Neural progenitor cell (in vitro differentiated cells): ENCODE measurements around the gene EXD3. TPM values are rescaled to one million over a fixed set of nuclear protein-coding genes. Genes with fewer than 3 reads are reported as not detected.
A peak's percentile ranks its signal among the peaks of the same experiment; 100 is the strongest.

Source experiments
- DNase-seq: peaks from one replicate; pipeline ENCODE4 v3.0.0-alpha.2; 2016; ENCODE audit warnings: low spot score
- H2AFZ ChIP-seq: fragments of 200-600 bp; sonication (generic); replicated peaks from 2 replicates; pipeline ENCODE4 v1.6.1; 2016; ENCODE audit warnings: antibody characterized with exemption
- H3F3A ChIP-seq: fragments of 200-600 bp; sonication (generic); 2 replicates; pipeline ENCODE4 v1.6.1; 2016; ENCODE audit warnings: antibody characterized with exemption, low read depth
- H3K27ac ChIP-seq: fragments of 200-600 bp; sonication (generic); 2 replicates; pipeline ENCODE4 v1.5.1; 2016; ENCODE audit warnings: mild to moderate bottlenecking
- H3K27me3 ChIP-seq: fragments of 200-600 bp; sonication (generic); 2 replicates; pipeline ENCODE4 v1.6.1; 2016; ENCODE audit warnings: mild to moderate bottlenecking, moderate library complexity
- H3K36me3 ChIP-seq: fragments of 200-600 bp; sonication (generic); 2 replicates; pipeline ENCODE4 v1.5.1; 2016
- H3K4me1 ChIP-seq: fragments of 200-600 bp; sonication (generic); 2 replicates; pipeline ENCODE4 v1.6.1; 2016; ENCODE audit warnings: mixed run types
- H3K4me2 ChIP-seq: fragments of 200-600 bp; sonication (generic); 2 replicates; pipeline ENCODE4 v1.6.1; 2016
- H3K4me3 ChIP-seq: fragments of 200-600 bp; sonication (generic); 2 replicates; pipeline ENCODE4 v1.5.1; 2016
- H3K79me2 ChIP-seq: fragments of 200-600 bp; sonication (generic); 2 replicates; pipeline ENCODE4 v1.6.1; 2016; ENCODE audit warnings: low read depth
- H3K9ac ChIP-seq: fragments of 200-600 bp; sonication (generic); 2 replicates; pipeline ENCODE4 v1.6.1; 2016
- H3K9me3 ChIP-seq: fragments of 200-600 bp; sonication (generic); 2 replicates; pipeline ENCODE4 v1.5.1; 2016; ENCODE audit warnings: low read depth
- H4K20me1 ChIP-seq: fragments of 200-600 bp; sonication (generic); 2 replicates; pipeline ENCODE4 v1.6.1; 2016; ENCODE audit warnings: low read depth
- H3K27ac Mint-ChIP-seq: 3 replicates; pipeline ENCODE4 v1.8.0; 2021; ENCODE audit warnings: mixed read lengths
- H3K27me3 Mint-ChIP-seq: 2 replicates; pipeline ENCODE4 v1.8.0; 2022; ENCODE audit warnings: low read depth, mild to moderate bottlenecking, inconsistent platforms, moderate library complexity, mixed read lengths; ENCODE audit not compliant: insufficient read depth
- H3K36me3 Mint-ChIP-seq: 3 replicates; pipeline ENCODE4 v1.8.0; 2021; ENCODE audit warnings: mixed read lengths
- H3K4me1 Mint-ChIP-seq: 3 replicates; pipeline ENCODE4 v1.8.0; 2021; ENCODE audit warnings: mixed read lengths
- H3K4me3 Mint-ChIP-seq: 3 replicates; pipeline ENCODE4 v1.8.0; 2021; ENCODE audit warnings: mild to moderate bottlenecking, moderate library complexity, mixed read lengths
- H3K9me3 Mint-ChIP-seq: 3 replicates; pipeline ENCODE4 v1.8.0; 2020; ENCODE audit warnings: mixed read lengths
- EZH2 ChIP-seq: fragments of 200-600 bp; sonication (generic); IDR thresholded peaks from 2 replicates; pipeline ENCODE4 v1.6.1; 2017; ENCODE audit warnings: antibody characterized with exemption, mild to moderate bottlenecking, moderate library complexity
- EZH2phosphoT487 ChIP-seq: fragments of 200-600 bp; sonication (generic); IDR thresholded peaks from 2 replicates; pipeline ENCODE4 v1.6.1; 2017; ENCODE audit warnings: antibody characterized with exemption
- total RNA-seq: library from RNA; depleted of rRNA; stranded (reverse); fragments of >200 nt; gene quantifications from 2 replicates; pipeline ENCODE4 v1.2.3, GENCODE V29; 2015; ENCODE audit warnings: low replicate concordance
- TF ChIP-seq, protein P1 (sequence below): fragments of 200-600 bp; sonication (generic); IDR thresholded peaks from 2 replicates; pipeline ENCODE4 v1.5.1; 2017; ENCODE audit warnings: antibody characterized with exemption, mild to moderate bottlenecking

EXD3 gene
- total RNA-seq, 1 donor from 2014 or later, result 4.7 TPM

DNA sequence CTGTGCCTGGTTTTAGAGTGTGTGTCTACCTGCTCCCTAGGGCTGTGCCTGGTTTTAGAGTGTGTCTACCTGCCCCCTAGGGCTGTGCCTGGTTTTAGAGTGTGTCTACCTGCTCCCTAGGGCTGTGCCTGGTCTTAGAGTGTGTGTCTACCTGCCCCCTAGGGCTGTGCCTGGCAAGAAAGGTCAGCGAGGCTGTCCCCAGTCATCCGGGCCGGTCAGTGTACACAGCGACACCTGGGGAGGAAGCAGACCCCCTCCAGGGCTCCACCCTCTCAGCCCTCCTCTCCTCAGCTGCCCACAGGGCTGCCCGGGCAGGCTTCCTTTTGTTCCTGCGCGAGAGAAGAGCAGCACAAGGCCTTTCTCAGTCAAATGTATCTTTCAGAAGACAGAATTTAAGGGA is 125.0 kb downstream of the EXD3 start:
- H4K20me1 ChIP-seq, result peaks cover 42% of the 10 kb centered on the region
- H3K4me3 ChIP-seq, result no peak overlapping the region
- no peak for DNase-seq
- TF ChIP-seq, protein P1, sequence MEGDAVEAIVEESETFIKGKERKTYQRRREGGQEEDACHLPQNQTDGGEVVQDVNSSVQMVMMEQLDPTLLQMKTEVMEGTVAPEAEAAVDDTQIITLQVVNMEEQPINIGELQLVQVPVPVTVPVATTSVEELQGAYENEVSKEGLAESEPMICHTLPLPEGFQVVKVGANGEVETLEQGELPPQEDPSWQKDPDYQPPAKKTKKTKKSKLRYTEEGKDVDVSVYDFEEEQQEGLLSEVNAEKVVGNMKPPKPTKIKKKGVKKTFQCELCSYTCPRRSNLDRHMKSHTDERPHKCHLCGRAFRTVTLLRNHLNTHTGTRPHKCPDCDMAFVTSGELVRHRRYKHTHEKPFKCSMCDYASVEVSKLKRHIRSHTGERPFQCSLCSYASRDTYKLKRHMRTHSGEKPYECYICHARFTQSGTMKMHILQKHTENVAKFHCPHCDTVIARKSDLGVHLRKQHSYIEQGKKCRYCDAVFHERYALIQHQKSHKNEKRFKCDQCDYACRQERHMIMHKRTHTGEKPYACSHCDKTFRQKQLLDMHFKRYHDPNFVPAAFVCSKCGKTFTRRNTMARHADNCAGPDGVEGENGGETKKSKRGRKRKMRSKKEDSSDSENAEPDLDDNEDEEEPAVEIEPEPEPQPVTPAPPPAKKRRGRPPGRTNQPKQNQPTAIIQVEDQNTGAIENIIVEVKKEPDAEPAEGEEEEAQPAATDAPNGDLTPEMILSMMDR, result no peak
- no peak for TF ChIP-seq EZH2phosphoT487
- H3K79me2 ChIP-seq, result peaks cover 18% of the 10 kb centered on the region
- peak overlapping the region; percentile 99 for H3K4me2 ChIP-seq
- no peak overlapping the region for H2AFZ ChIP-seq
- Mint-ChIP-seq H3K9me3 (peaks cover 2% of the 10 kb centered on the region), H3K4me3 (peak overlapping the region; percentile 10), H3K4me1 (peaks cover 36% of the 10 kb centered on the region), H3K27me3 (peaks cover 12% of the 10 kb centered on the region), H3K27ac (no peak overlapping the region), H3K36me3 (peaks cover 3% of the 10 kb centered on the region)
- peaks cover 77% of the 10 kb centered on the region for H3F3A ChIP-seq
- no peak overlapping the region for H3K27ac ChIP-seq
- peaks cover 39% of the 10 kb centered on the region for H3K4me1 ChIP-seq
- no peaks in the 10 kb centered on the region for H3K36me3 ChIP-seq
- no peak overlapping the region for H3K9ac ChIP-seq
- H3K9me3 ChIP-seq, result no peaks in the 10 kb centered on the region
- H3K27me3 ChIP-seq, result peaks cover 64% of the 10 kb centered on the region

DNA sequence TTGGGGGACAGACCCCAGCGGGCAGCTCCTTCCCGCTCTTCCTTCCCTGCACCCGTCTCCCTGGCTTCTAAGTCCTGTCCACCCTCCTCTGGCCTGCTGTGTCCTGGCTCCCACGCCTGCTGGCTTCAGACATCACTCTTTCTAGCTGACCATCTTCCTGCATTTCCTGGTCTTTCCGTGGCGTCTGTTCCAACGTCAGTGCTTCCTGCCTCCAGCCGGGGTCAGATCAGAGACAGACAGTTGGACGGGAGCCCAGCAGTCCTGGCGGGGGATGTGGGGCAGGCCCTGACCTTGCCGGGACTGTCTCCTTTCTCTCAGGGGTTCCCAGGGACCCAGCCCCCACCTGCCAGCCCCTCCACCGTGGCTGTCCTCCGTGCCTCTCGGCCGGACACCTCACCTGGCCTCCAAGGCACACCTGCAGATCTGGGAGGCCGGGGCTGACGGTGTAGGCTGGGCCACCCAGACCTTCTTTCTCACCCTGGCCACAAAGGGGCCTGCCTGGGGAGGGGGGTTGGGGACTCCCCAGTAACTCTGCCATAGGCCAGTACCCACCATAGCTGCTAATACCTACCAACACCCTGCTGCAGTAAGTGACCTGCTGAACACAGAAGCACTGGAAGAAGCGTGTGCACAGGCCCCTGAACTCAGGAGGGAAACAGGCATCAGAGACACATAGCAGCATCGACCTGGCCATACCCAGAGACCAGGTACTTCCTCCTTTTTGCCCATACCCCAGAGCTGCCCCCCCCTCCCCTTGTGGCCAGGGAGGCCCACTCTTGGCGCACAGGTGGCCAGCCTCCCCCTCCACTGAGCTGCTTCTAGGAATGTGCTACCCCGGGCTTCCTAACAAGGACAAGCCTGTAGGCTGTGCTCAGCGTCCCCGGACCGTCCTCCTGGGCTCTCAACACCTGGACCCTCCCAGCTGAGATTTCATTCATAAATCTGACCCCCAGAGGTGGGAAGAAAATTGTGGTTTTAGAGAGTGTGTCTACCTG is 126.0 kb downstream of the EXD3 start:
- H3K4me3 ChIP-seq, result peak overlapping the region; percentile 39
- H3K4me2 ChIP-seq, result peak overlapping the region; percentile 72
- H3F3A ChIP-seq, result peaks cover 74% of the 10 kb centered on the region
- peaks cover 14% of the 10 kb centered on the region for H3K27me3 Mint-ChIP-seq
- peaks cover 63% of the 10 kb centered on the region for H3K27me3 ChIP-seq
- no peaks in the 10 kb centered on the region for H3K36me3 ChIP-seq
- peak overlapping the region; percentile 1 for H3K27ac Mint-ChIP-seq
- no peak overlapping the region for H3K27ac ChIP-seq
- peaks cover 2% of the 10 kb centered on the region for H3K9me3 Mint-ChIP-seq
- H3K4me1 Mint-ChIP-seq, result peaks cover 36% of the 10 kb centered on the region
- no peak overlapping the region for H2AFZ ChIP-seq
- peaks cover 18% of the 10 kb centered on the region for H3K79me2 ChIP-seq
- DNase-seq, result no peak
- peaks cover 3% of the 10 kb centered on the region for H3K36me3 Mint-ChIP-seq
- H3K9me3 ChIP-seq, result no peaks in the 10 kb centered on the region
- no peak overlapping the region for H3K9ac ChIP-seq
- no peak for TF ChIP-seq EZH2
- peak; percentile 5 for TF ChIP-seq EZH2phosphoT487
- TF ChIP-seq, protein P1, result no peak
- peaks cover 42% of the 10 kb centered on the region for H4K20me1 ChIP-seq
- peaks cover 34% of the 10 kb centered on the region for H3K4me1 ChIP-seq
- peak overlapping the region; percentile 83 for H3K4me3 Mint-ChIP-seq

DNA sequence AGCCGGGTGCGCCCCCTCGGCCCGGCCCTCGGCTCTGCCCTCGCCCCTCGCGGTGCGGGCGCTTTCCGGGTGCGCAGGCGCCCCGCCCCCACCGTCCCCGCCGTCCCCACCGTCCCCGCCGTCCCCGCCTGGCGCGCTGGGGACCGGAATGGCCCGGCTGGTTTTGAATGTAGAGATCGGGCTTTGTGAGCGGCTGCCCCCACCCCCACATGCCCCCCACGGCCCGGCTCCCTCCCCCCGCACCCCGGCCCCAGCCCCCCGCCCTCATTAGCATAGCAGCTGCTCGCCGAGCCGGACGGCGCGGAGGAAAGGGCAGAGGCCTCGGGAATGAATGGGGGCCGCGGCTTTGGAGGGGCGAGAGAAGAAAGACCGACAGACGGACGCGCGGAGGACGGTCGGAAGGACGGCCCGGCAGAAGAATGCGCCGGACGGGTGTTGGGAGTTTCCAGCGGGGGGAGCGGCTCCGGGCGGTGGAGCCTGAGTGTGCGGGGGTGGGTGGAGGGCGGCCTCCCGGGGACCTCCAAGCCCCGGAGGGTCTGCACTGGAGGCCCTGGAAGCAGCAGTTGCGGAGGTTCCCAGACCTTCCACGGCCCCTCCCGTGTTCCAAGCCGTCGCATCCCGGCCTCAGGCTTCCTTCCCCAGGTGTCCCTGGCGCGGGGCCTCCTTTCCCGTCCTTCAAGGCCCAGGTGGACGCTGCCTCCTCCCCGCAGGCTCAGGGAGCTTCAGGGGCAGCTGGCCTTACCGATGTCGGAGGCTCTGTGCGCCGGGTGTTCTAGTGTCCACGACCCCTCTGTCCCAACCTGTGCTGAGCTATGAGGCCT is 126.9 kb downstream of the EXD3 start:
- peaks cover 3% of the 10 kb centered on the region for H3K36me3 Mint-ChIP-seq
- peak overlapping the region; percentile 39 for H3K4me3 ChIP-seq
- TF ChIP-seq EZH2phosphoT487 (peak; percentile 27), EZH2 (peak; percentile 32)
- TF ChIP-seq, protein P1, result no peak
- H3K9ac ChIP-seq, result no peak overlapping the region
- H4K20me1 ChIP-seq, result peaks cover 37% of the 10 kb centered on the region
- H3K27me3 ChIP-seq, result peaks cover 63% of the 10 kb centered on the region
- peaks cover 34% of the 10 kb centered on the region for H3K4me1 ChIP-seq
- H2AFZ ChIP-seq, result no peak overlapping the region
- H3K27me3 Mint-ChIP-seq, result peaks cover 14% of the 10 kb centered on the region
- no peak overlapping the region for H3K27ac ChIP-seq
- peak; percentile 83 for DNase-seq
- H3K4me3 Mint-ChIP-seq, result peak overlapping the region; percentile 83
- H3K79me2 ChIP-seq, result peaks cover 14% of the 10 kb centered on the region
- H3K4me2 ChIP-seq, result peak overlapping the region; percentile 72
- H3K4me1 Mint-ChIP-seq, result peaks cover 36% of the 10 kb centered on the region
- H3K27ac Mint-ChIP-seq, result no peak overlapping the region
- H3K9me3 ChIP-seq, result no peaks in the 10 kb centered on the region
- H3K9me3 Mint-ChIP-seq, result peaks cover 2% of the 10 kb centered on the region
- no peaks in the 10 kb centered on the region for H3K36me3 ChIP-seq
- H3F3A ChIP-seq, result peaks cover 68% of the 10 kb centered on the region
